Measurements from ENCODE around the gene MYRIP. TPM values are rescaled to one million over a fixed set of nuclear protein-coding genes. Genes with fewer than 3 reads are reported as not detected.

The MYRIP gene
- total RNA-seq, 1 donor from 2014 or later = 8.4 TPM

GRCh38 chr3:39879581-39879980 lies 70.2 kb downstream of the MYRIP start:
- ATAC-seq (no peak), DNase-seq (ENCODE audit: low spot score) (no peak)
- intact Hi-C loops (cut with DNase I) = no loop called here

- intact Hi-C loops (cut with DNase I) = no loop called here
- ATAC-seq (no peak), DNase-seq (ENCODE audit: low spot score) (no peak)
Measured at GRCh38 chr3:39882111-39882510, 72.7 kb downstream of the MYRIP start.

- intact Hi-C loops (cut with DNase I) = no loop called here
- DNase-seq (ENCODE audit: low spot score) = no peak
- ATAC-seq = no peak
Measured at GRCh38 chr3:39892068-39892467, 82.7 kb downstream of the MYRIP start.

GRCh38 chr3:39896184-39896583 lies 86.8 kb downstream of the MYRIP start:
- ATAC-seq = no peak
- intact Hi-C loops (cut with DNase I) = no loop called here
- DNase-seq (ENCODE audit: low spot score) = no peak

GRCh38 chr3:39900462-39901002 lies 91.1 kb downstream of the MYRIP start:
- intact Hi-C loops (cut with DNase I) = no loop called here
- no peak for DNase-seq (ENCODE audit: low spot score)
- no peak for ATAC-seq

GRCh38 chr3:39903253-39903652 lies 93.8 kb downstream of the MYRIP start:
- ATAC-seq = no peak
- intact Hi-C loops (cut with DNase I) = no loop called here

GRCh38 chr3:39905788-39906187 lies 96.4 kb downstream of the MYRIP start:
- no peak for ATAC-seq
- intact Hi-C loops (cut with DNase I) = no loop called here
- DNase-seq (ENCODE audit: low spot score) = no peak

More at GRCh38 chr3:39903253-39903652, 93.8 kb downstream of the MYRIP start:
- DNase-seq (ENCODE audit: low spot score) = no peak

GRCh38 chr3:39907981-39908380 lies 98.6 kb downstream of the MYRIP start:
- intact Hi-C loops (cut with DNase I) = no loop called here
- DNase-seq (ENCODE audit: low spot score) (no peak), ATAC-seq (peak; percentile 29)

- intact Hi-C loops (cut with DNase I) = no loop called here
- ATAC-seq (no peak), DNase-seq (ENCODE audit: low spot score) (no peak)
Measured at GRCh38 chr3:39910135-39910534, 100.7 kb downstream of the MYRIP start.

- ATAC-seq (no peak), DNase-seq (ENCODE audit: low spot score) (no peak)
- intact Hi-C loops (cut with DNase I) = no loop called here
Measured at GRCh38 chr3:39910826-39911464, 101.5 kb downstream of the MYRIP start.

- intact Hi-C loops (cut with DNase I) = no loop called here
- no peak for DNase-seq (ENCODE audit: low spot score)
- ATAC-seq = peak; percentile 83
Measured at GRCh38 chr3:39911465-39912309, 102.3 kb downstream of the MYRIP start.

- no peak for ATAC-seq
- DNase-seq (ENCODE audit: low spot score) = no peak
- intact Hi-C loops (cut with DNase I) = no loop called here
Measured at GRCh38 chr3:39915027-39915426, 105.6 kb downstream of the MYRIP start.

- no peak for DNase-seq (ENCODE audit: low spot score)
Measured at GRCh38 chr3:39917065-39917773, 107.8 kb downstream of the MYRIP start.

GRCh38 chr3:39919281-39919680 lies 109.9 kb downstream of the MYRIP start:
- intact Hi-C loops (cut with DNase I) = no loop called here
- ATAC-seq (no peak), DNase-seq (ENCODE audit: low spot score) (no peak)

More at GRCh38 chr3:39917065-39917773, 107.8 kb downstream of the MYRIP start:
- no peak for ATAC-seq
- intact Hi-C loops (cut with DNase I) = no loop called here

GRCh38 chr3:39920271-39920670 lies 110.9 kb downstream of the MYRIP start:
- intact Hi-C loops (cut with DNase I) = no loop called here

GRCh38 chr3:39927479-39927878 lies 118.1 kb downstream of the MYRIP start:
- no peak for ATAC-seq
- intact Hi-C loops (cut with DNase I) = no loop called here
- no peak for DNase-seq (ENCODE audit: low spot score)

More at GRCh38 chr3:39920271-39920670, 110.9 kb downstream of the MYRIP start:
- DNase-seq (ENCODE audit: low spot score) (no peak), ATAC-seq (no peak)

- DNase-seq (ENCODE audit: low spot score) (no peak), ATAC-seq (no peak)
- intact Hi-C loops (cut with DNase I) = no loop called here
Measured at GRCh38 chr3:39933986-39934693, 124.7 kb downstream of the MYRIP start.

GRCh38 chr3:39934696-39935095 lies 125.3 kb downstream of the MYRIP start:
- intact Hi-C loops (cut with DNase I) = no loop called here
- DNase-seq (ENCODE audit: low spot score) = no peak
- ATAC-seq = no peak

- no peak for ATAC-seq
- DNase-seq (ENCODE audit: low spot score) = no peak
- intact Hi-C loops (cut with DNase I) = no loop called here
Measured at GRCh38 chr3:39935261-39935660, 125.9 kb downstream of the MYRIP start.
